ENCODE data around the gene BEND4. TPM values are rescaled to one million over a fixed set of nuclear protein-coding genes. Genes with fewer than 3 reads are reported as not detected.

The BEND4 gene
- not detected in 5 replicates for total RNA-seq (2022; extraction: Qiagen RNA extraction; ENCODE audit: low read depth)

DNA sequence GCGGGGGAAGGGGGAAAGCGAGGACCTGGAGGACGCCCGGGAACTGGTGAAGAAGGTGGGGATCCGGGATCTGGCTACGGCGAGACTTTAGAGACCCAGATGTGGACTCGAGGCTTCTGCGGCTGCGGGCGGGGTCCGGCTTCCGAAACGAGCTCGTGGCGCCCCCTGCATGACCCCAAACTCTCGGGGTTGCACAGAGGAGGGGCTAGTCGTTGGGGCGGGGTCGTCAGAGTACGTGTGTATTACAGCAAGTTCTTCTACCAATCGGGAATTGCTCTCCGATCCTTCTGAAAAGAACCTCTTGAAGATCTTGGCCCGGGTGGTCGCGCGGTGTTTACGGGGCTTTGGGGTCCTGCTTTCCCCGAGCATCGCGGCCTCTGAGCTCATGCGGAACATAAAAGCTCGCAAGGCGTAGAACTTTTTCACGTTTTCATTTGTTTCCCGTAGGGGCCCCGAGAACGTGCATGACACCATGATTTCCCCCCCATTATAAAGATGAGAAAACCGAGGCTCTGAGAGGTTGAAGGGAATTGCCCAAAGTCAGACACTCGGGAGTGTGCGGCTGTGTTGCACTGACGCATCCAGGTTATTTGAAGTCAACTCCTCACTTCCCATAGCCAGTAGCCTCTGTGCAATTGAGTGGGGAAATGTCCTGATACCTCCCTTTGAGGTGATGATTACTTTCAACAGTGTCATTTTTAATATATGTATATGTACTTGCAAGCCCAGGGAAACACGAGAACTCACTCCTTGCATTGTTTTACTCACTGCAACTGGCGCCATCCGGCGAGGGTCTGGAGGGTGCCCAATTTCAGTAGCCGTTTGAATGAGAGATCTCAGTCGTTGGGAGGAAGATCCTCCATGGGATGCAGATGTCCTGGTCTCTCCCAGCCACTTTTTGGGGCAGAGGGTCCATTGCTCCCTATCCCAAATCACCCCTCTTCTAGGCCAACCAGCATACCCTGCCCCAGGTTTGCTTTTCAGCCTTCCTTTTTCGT lies at the start of gene BEND4:
TSS of gene BEND4 (minus strand) at position 149 of the 998 bp plus-strand sequence. CDS start 512 bp downstream, outside the sequence.

Other genes with a start within 250 kb of the BEND4 start
- gene TMEM33, start 217.2 kb downstream of the BEND4 start, total RNA-seq (2022; extraction: Qiagen RNA extraction; ENCODE audit: low read depth): 33.9 to 57.7 TPM (median 55.7 TPM) in 5 replicates
- 0.09 to 0.24 TPM (median 0.11 TPM) in 5 replicates for gene DCAF4L1, start 170.9 kb downstream of the BEND4 start, total RNA-seq (2022; extraction: Qiagen RNA extraction; ENCODE audit: low read depth)
- gene SLC30A9, start 162.1 kb downstream of the BEND4 start, total RNA-seq (2022; extraction: Qiagen RNA extraction; ENCODE audit: low read depth): 23.6 to 29.6 TPM (median 29.6 TPM) in 5 replicates
- not detected in 5 replicates for gene SHISA3, start 244.8 kb upstream of the BEND4 start, total RNA-seq (2022; extraction: Qiagen RNA extraction; ENCODE audit: low read depth)

Measured in A549 treated with DMSO at 1 μM for 4 hours (cell line).